ENCODE results near the gene NDRG3.

NDRG3 gene

GRCh38 chr20:36761125-36761524 lies 15.2 kb upstream of the NDRG3 start:
- in situ Hi-C loops (cut with MboI; ENCODE audit: low sequenced_read_pairs), result no loop called here

- in situ Hi-C loops (cut with MboI; ENCODE audit: low sequenced_read_pairs), result no loop called here
Measured at GRCh38 chr20:36760647-36761046, 14.8 kb upstream of the NDRG3 start.

- in situ Hi-C loops (cut with MboI; ENCODE audit: low sequenced_read_pairs), result no loop called here
Measured at GRCh38 chr20:36758276-36758675, 12.4 kb upstream of the NDRG3 start.

- in situ Hi-C loops (cut with MboI; ENCODE audit: low sequenced_read_pairs), result no loop called here
Measured at GRCh38 chr20:36756496-36756895, 10.6 kb upstream of the NDRG3 start.

- in situ Hi-C loops (cut with MboI; ENCODE audit: low sequenced_read_pairs), result no loop called here
Measured at GRCh38 chr20:36754656-36755222, 8.8 kb upstream of the NDRG3 start.

GRCh38 chr20:36752582-36752981 lies 6.7 kb upstream of the NDRG3 start:
- in situ Hi-C loops (cut with MboI; ENCODE audit: low sequenced_read_pairs), result no loop called here

GRCh38 chr20:36745234-36745926 lies 510 bp downstream of the NDRG3 start:
- in situ Hi-C loops (cut with MboI; ENCODE audit: low sequenced_read_pairs), result no loop called here

GRCh38 chr20:36744764-36745191 lies 1.1 kb downstream of the NDRG3 start:
- in situ Hi-C loops (cut with MboI; ENCODE audit: low sequenced_read_pairs), result no loop called here

- in situ Hi-C loops (cut with MboI; ENCODE audit: low sequenced_read_pairs), result no loop called here
Measured at GRCh38 chr20:36744243-36744642, 1.6 kb downstream of the NDRG3 start.

- in situ Hi-C loops (cut with MboI; ENCODE audit: low sequenced_read_pairs), result no loop called here
Measured at GRCh38 chr20:36742558-36742957, 3.3 kb downstream of the NDRG3 start.

- in situ Hi-C loops (cut with MboI; ENCODE audit: low sequenced_read_pairs), result no loop called here
Measured at GRCh38 chr20:36741072-36741471, 4.8 kb downstream of the NDRG3 start.

- in situ Hi-C loops (cut with MboI; ENCODE audit: low sequenced_read_pairs), result no loop called here
Measured at GRCh38 chr20:36737183-36737499, 8.7 kb downstream of the NDRG3 start.

GRCh38 chr20:36736451-36737182 lies 9.3 kb downstream of the NDRG3 start:
- in situ Hi-C loops (cut with MboI; ENCODE audit: low sequenced_read_pairs), result no loop called here

GRCh38 chr20:36732456-36732855 lies 13.4 kb downstream of the NDRG3 start:
- in situ Hi-C loops (cut with MboI; ENCODE audit: low sequenced_read_pairs), result no loop called here

- in situ Hi-C loops (cut with MboI; ENCODE audit: low sequenced_read_pairs), result no loop called here
Measured at GRCh38 chr20:36728986-36729385, 16.9 kb downstream of the NDRG3 start.

GRCh38 chr20:36726168-36726567 lies 19.7 kb downstream of the NDRG3 start:
- in situ Hi-C loops (cut with MboI; ENCODE audit: low sequenced_read_pairs), result no loop called here

GRCh38 chr20:36720510-36720909 lies 25.4 kb downstream of the NDRG3 start:
- in situ Hi-C loops (cut with MboI; ENCODE audit: low sequenced_read_pairs), result no loop called here

- in situ Hi-C loops (cut with MboI; ENCODE audit: low sequenced_read_pairs), result no loop called here
Measured at GRCh38 chr20:36717657-36718056, 28.2 kb downstream of the NDRG3 start.

GRCh38 chr20:36717021-36717420 lies 28.9 kb downstream of the NDRG3 start:
- in situ Hi-C loops (cut with MboI; ENCODE audit: low sequenced_read_pairs), result no loop called here

- in situ Hi-C loops (cut with MboI; ENCODE audit: low sequenced_read_pairs), result no loop called here
Measured at GRCh38 chr20:36712775-36713174, 33.1 kb downstream of the NDRG3 start.

- in situ Hi-C loops (cut with MboI; ENCODE audit: low sequenced_read_pairs), result no loop called here
Measured at GRCh38 chr20:36709126-36709525, 36.8 kb downstream of the NDRG3 start.

GRCh38 chr20:36703530-36703929 lies 42.4 kb downstream of the NDRG3 start:
- in situ Hi-C loops (cut with MboI; ENCODE audit: low sequenced_read_pairs), result no loop called here
